Erythroblast (primary cell): Measurements from ENCODE around the gene AGO4.

Experiments used
- GATA1 ChIP-seq: IDR thresholded peaks from 2 replicates; pipeline ENCODE4 v1.6.1; 2011; ENCODE audit warnings: low read depth, mild to moderate bottlenecking, control low read depth, low read length, moderate library complexity
- POLR2A ChIP-seq: IDR thresholded peaks from 2 replicates; pipeline ENCODE4 v1.6.1; 2011; ENCODE audit warnings: mild to moderate bottlenecking, low read length

DNA sequence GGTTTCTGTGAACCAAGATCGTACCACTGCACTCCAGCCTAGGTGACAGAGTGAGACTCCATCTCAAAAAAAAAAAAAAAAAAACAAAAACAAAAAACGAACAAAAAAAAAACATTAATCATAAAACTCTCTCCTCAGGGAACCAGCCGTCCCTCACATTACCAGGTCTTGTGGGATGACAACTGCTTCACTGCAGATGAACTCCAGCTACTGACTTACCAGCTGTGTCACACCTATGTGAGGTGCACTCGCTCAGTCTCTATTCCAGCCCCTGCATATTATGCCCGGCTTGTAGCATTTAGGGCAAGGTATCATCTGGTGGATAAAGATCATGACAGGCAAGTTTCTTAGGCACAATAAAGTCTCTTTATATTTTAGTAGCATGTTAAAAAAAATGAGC lies 42.9 kb downstream of the AGO4 start:
- TF ChIP-seq POLR2A (no peak), GATA1 (no peak)
